NCI-H187 (cell line): ENCODE results near the gene ZNF253.
"Not testable (repeated sequence)": the region's sequence is repeated elsewhere in the genome, so short reads cannot be mapped to it uniquely, and the experiment has no call there.

Experiments used
- DNase-seq, 2 experiments: peaks; one replicate each; lab custom pipeline; 2025; lab: John Stamatoyannopoulos, UW

Gene ZNF253

DNA sequence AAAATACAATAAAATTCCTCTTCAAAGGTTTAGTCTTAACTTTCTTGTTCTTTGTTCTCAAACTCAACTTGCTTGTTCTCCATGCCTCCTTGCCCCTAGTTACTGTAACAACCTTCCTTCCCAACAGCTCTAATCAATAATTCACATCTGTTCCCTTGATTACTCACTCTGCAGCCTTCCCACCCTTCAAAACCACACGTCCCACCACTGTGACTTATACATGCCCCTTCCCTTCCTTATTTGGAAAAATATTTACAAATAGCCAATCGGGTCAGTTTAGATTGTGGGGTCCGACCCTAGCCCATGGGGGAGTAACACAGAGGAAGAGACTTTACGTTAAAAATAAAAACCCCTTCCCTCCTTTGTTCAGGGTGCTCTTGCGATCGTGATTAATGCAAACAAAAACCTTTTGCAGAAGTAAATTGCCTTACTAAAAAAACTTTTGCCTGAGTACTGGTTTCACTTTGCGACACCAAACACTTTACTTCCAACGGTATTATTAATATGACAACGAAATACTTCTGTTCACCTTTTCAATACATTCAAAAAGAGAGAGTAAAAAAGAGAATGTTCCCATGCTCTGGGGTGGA lies 34.6 kb downstream of the ZNF253 start:
- DNase-seq, result no peak

- DNase-seq, result peak; percentile 54 to 93
Observed at GRCh38 chr19:19900729-19901444, 35.2 kb downstream of the ZNF253 start, which contains the start of gene ZNF93. Gene ZNF93, plus strand, starts transcription at chr19:19900946. Its CDS starts 143 bp downstream, at chr19:19901089.

DNA sequence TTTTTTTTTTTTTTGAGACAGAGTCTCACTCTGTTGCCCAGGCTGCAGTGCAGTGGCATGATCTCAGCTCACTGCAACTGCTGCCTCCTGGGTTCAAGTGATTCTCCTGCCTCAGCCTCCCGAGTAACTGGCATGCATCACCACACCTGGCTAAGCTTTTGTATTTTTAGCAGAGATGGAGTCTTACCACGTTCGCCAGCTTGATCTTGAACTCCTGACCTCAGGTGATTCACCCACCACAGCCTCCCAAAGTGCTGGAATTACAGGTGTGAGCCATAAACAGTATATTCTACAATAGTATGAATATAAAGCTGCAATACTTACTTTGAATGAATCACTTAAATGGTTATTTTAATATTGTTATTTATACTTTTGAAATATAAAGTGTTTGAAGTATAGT lies 41.9 kb downstream of the ZNF253 start:
- not testable (repeated sequence) for DNase-seq

GRCh38 chr19:19909654-19910053 lies 44.0 kb downstream of the ZNF253 start:
- no peak for DNase-seq

- no peak for DNase-seq
Observed at GRCh38 chr19:19911150-19911549, 45.5 kb downstream of the ZNF253 start.

GRCh38 chr19:19914596-19914995 lies 48.9 kb downstream of the ZNF253 start:
- no peak for DNase-seq

DNA sequence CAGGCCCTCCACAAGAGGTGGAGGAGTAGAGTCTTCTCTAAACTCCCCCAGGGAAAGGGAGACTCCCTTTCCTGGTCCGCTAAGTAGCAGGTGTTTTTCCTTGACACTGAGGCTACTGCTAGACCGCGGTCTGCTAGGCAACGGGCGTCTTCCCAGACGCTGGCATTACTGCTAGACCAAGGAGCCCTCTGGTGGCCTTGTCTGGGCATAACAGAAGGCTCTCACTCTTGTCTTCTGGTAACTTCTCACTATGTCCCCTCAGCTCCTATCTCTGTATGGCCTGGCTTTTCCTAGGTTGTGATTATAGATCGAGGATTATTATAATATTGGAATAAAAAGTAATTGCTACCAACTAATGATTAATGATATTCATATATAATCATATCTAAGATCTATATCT lies 64.7 kb downstream of the ZNF253 start:
- not testable (repeated sequence) for DNase-seq

GRCh38 chr19:19933432-19934314 lies 68.0 kb downstream of the ZNF253 start:
- not testable (repeated sequence) for DNase-seq

DNA sequence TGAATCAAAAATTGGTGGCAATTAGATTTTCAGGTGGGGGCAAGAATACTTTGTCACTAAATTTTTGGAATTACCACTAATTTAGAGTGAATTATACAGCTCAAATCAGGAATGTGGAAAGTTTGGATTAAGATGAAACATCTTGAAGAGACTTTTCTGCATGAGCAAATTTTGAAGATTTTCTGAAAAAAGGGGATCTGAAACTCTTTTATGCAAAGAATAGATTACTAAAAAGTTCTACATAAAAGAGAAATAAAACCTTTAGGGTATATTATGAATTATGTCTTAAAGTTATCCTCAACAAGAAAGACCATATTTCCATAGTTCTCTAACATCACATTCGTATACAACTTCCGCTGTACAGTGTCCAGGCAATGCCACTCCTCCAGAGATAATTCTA lies 71.7 kb downstream of the ZNF253 start:
- DNase-seq, result no peak

DNA sequence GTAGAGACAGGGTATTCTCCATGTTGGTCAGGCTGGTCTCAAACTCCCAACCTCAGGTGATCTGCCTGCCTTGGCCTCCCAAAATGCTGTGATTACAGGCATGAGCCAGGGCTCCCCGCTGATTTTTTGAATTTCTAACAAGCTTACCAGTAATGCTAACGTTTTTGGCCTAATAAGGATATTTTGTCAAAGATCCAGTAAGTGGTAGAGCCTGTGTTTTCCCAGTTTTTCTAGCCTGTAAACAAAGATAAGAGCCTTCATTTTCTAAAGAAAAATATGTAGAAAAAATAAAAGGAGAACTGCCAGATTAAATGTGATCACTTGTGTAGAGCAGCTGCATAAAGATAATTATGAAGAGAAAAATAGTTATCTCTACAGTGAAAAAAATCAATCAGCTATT lies 72.8 kb downstream of the ZNF253 start:
- no peak for DNase-seq

GRCh38 chr19:19943848-19944582 lies 78.3 kb downstream of the ZNF253 start:
- DNase-seq, result no peak
